ENCODE measurements around the gene SOX30. TPM values are rescaled to one million over a fixed set of nuclear protein-coding genes. Genes with fewer than 3 reads are reported as not detected.

The SOX30 gene
- total and polyA plus RNA-seq, 2 of the 13 experiments (the other 11 are each of a cell fraction or from before 2014, with no cell fraction given), result 0.05 TPM; not detected in 1

DNA sequence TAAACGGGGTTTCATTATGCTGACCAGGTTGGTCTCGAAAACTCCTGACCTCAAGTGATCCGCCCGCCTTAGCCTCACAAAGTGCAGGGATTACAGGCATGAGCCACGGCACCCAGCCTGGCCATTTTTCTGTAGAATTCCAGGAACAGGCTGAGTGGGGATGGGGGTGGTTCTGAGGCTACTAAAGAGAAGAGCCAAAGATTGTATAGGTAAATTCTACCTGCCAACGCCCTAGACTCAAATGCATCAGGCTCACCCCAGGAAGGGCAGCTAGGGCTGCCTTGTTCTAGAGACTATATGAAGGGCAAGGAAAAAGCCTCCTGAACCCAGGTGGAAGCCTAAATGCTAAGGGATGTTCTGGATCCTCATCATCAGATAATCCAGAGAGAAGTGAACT, 17.5 kb upstream of the SOX30 start:
- in situ Hi-C loops (cut with HindIII; ENCODE audit: extremely low pct_ligation_motif_present, low pct_unique_long_range_greater_than_20kb), result loop anchor here (5.0 kb wide), 1 partner anchor 73 kb away; the partner anchor contains the start of gene LSM11
- Histone ChIP-seq H2AFZ (ENCODE audit: low read length) (no peak overlapping the region), H4K20me1 (ENCODE audit: insufficient read depth, low read length) (no peaks in the 10 kb centered on the region), H3K4me3 (replicated peaks in 1 of 3; ENCODE audit: insufficient read depth in 1 of 3, low read depth in 2 of 3, low read length in 3 of 3) (no peak overlapping the region), H3K9ac (ENCODE audit: insufficient read depth, low read depth, low read length) (no peak overlapping the region), H3K27ac (ENCODE audit: extremely low read length, insufficient read depth, low read length) (no peak overlapping the region), H3K4me1 (ENCODE audit: insufficient read depth, low read length) (peaks cover 15% of the 10 kb centered on the region; the same call in 1 of the 2 replicates), H3K4me2 (ENCODE audit: low read depth, low read length) (no peak overlapping the region), H3K36me3 (replicated peaks in 1 of 2; ENCODE audit: control insufficient read depth in 1 of 2, insufficient read depth in 2 of 2, low read length in 2 of 2) (no peaks in the 10 kb centered on the region), H3K9me3 (ENCODE audit: low read length) (peaks cover 6% of the 10 kb centered on the region; the same call in 1 of the 2 replicates), H3K27me3 (ENCODE audit: control insufficient read depth in 1 of 2, insufficient read depth in 2 of 2, low read length in 2 of 2) (no peaks in the 10 kb centered on the region), H3K79me2 (ENCODE audit: insufficient read depth, low read length) (no peaks in the 10 kb centered on the region)
- BruUV-seq (replicated peaks), result no TSS peak
- ChIA-PET CTCF (ENCODE audit: low intra/inter-chr PET ratio, low total read pairs) (interaction anchor here (2.5 to 3.5 kb wide), 2 partner anchors 49 to 74 kb away, joined by 8 to 54 read pairs; partner anchors contain the start of gene LSM11), POLR2A (no interaction called here)
- FAIRE-seq (no peak), DNase-seq (ENCODE audit: low spot score) (no peak), ATAC-seq (no peak)
- TF ChIP-seq DNMT1 (CRISPR knock-in tag; IDR thresholded peaks at IDR 0.05) (no peak), MATR3 (CRISPR knock-in tag; IDR thresholded peaks at IDR 0.05) (no peak), ZNF839 (CRISPR knock-in tag; IDR thresholded peaks at IDR 0.05; ENCODE audit: borderline replicate concordance) (no peak), LCORL (IDR thresholded peaks at IDR 0.05) (no peak), LCORL (CRISPR knock-in tag; IDR thresholded peaks at IDR 0.05) (no peak), MIXL1 (CRISPR knock-in tag; IDR thresholded peaks at IDR 0.05) (no peak), RFX3 (CRISPR knock-in tag; IDR thresholded peaks at IDR 0.05) (no peak), FOSL2 (CRISPR knock-in tag; IDR thresholded peaks at IDR 0.05) (no peak), NFE2L1 (CRISPR knock-in tag; IDR thresholded peaks at IDR 0.05; ENCODE audit: borderline replicate concordance) (no peak), SIN3A (IDR thresholded peaks at IDR 0.05; ENCODE audit: borderline replicate concordance, low read depth, low read length) (no peak), TSC22D2 (CRISPR knock-in tag; IDR thresholded peaks at IDR 0.05; ENCODE audit: borderline replicate concordance) (no peak), ZNF619 (CRISPR knock-in tag; IDR thresholded peaks at IDR 0.05) (no peak), TCF12 (IDR thresholded peaks at IDR 0.05) (no peak), TCF12 (CRISPR knock-in tag; IDR thresholded peaks at IDR 0.05) (no peak)
- TF ChIP-seq, protein P1, sequence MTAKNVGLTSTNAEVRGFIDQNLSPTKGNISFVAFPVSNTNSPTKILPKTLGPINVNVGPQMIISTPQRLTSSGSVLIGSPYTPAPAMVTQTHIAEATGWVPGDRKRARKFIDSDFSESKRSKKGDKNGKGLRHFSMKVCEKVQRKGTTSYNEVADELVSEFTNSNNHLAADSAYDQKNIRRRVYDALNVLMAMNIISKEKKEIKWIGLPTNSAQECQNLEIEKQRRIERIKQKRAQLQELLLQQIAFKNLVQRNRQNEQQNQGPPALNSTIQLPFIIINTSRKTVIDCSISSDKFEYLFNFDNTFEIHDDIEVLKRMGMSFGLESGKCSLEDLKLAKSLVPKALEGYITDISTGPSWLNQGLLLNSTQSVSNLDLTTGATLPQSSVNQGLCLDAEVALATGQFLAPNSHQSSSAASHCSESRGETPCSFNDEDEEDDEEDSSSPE (CRISPR knock-in tag; IDR thresholded peaks at IDR 0.05), result no peak
- TF ChIP-seq, protein P2, sequence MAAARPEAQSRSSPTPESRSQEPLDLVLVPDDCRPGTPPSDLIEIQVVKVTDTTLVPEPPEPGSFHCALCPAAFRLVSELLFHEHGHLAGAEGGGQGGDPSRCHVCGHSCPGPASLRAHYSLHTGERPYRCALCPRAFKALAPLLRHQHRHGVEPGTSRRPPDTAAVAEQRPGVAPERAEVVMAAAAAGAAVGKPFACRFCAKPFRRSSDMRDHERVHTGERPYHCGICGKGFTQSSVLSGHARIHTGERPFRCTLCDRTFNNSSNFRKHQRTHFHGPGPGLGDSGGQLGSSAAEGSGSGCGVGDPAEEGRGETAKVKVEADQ (CRISPR knock-in tag; IDR thresholded peaks at IDR 0.05; ENCODE audit: borderline replicate concordance), result no peak
- TF ChIP-seq, protein P3, sequence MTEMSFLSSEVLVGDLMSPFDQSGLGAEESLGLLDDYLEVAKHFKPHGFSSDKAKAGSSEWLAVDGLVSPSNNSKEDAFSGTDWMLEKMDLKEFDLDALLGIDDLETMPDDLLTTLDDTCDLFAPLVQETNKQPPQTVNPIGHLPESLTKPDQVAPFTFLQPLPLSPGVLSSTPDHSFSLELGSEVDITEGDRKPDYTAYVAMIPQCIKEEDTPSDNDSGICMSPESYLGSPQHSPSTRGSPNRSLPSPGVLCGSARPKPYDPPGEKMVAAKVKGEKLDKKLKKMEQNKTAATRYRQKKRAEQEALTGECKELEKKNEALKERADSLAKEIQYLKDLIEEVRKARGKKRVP (CRISPR knock-in tag; IDR thresholded peaks at IDR 0.05), result no peak
- intact Hi-C loops (cut with micrococcal nuclease; ENCODE audit: unreplicated experiment), result loop anchor here (1.0 kb wide), 2 partner anchors 49 to 74 kb away; partner anchors contain the start of gene LSM11
- WGBS (ENCODE audit: low lambda C conversion rate), result 76% methylated on average over 6 of the region's 6 CpGs

Data from HepG2 (cell line).